PC-9 (cell line): ENCODE measurements around the gene KATNIP. TPM values are rescaled to one million over a fixed set of nuclear protein-coding genes. Genes with fewer than 3 reads are reported as not detected.

ENCODE experiments used
- BruUV-seq: library from RNA; stranded (reverse); fragments of 400-500 nt; replicated peaks from 2 replicates; lab custom pipeline; 2021; lab: Mats Ljungman, UMichigan
- CTCF ChIA-PET: fragments of 300-600 bp; sonication (Branson Sonifier 250); formaldehyde crosslinking; loops from one replicate; lab custom pipeline; 2022; ENCODE audit warnings: antibody characterized with exemption; lab: Charles Lee
- POLR2A ChIA-PET: fragments of 300-600 bp; sonication (Branson Sonifier 250); formaldehyde crosslinking; loops from one replicate; lab custom pipeline; 2022; ENCODE audit warnings: antibody characterized with exemption; ENCODE audit not compliant: unreplicated experiment; lab: Charles Lee
- DNase-seq, 2 experiments: peaks; one replicate each; pipeline versions ENCODE4 v3.0.0 to v3.0.0-alpha.2; 2015 to 2022; ENCODE audit warnings: mixed read lengths in 1 of 2
- H2AFZ ChIP-seq: fragments of 200-600 bp; sonication (generic); 2 replicates; pipeline ENCODE4 v1.8.1; 2017; ENCODE audit warnings: antibody characterized with exemption
- H3F3A ChIP-seq: fragments of 200-600 bp; sonication (generic); 2 replicates; pipeline ENCODE4 v1.8.1; 2017; ENCODE audit warnings: antibody characterized with exemption, mild to moderate bottlenecking, low read depth; ENCODE audit not compliant: insufficient read depth
- H3K27ac ChIP-seq: fragments of 200-600 bp; sonication (generic); 2 replicates; pipeline ENCODE4 v1.6.1; 2016; ENCODE audit warnings: mixed run types
- H3K27me3 ChIP-seq: fragments of 200-600 bp; sonication (generic); 2 replicates; pipeline ENCODE4 v1.6.1; 2016; ENCODE audit warnings: low read depth, mixed run types; ENCODE audit not compliant: insufficient read depth
- H3K36me3 ChIP-seq: fragments of 200-600 bp; sonication (generic); 2 replicates; pipeline ENCODE4 v1.6.1; 2016; ENCODE audit warnings: low read depth, mixed run types
- H3K4me1 ChIP-seq: fragments of 200-600 bp; sonication (generic); replicated peaks from 2 replicates; pipeline ENCODE4 v1.6.1; 2016; ENCODE audit warnings: mixed run types; ENCODE audit not compliant: insufficient read depth
- H3K4me2 ChIP-seq: fragments of 200-600 bp; sonication (generic); 2 replicates; pipeline ENCODE4 v1.6.1; 2017; ENCODE audit warnings: mixed run types
- H3K4me3 ChIP-seq: fragments of 200-600 bp; sonication (generic); 2 replicates; pipeline ENCODE4 v1.6.1; 2016; ENCODE audit warnings: mixed run types
- H3K79me2 ChIP-seq: fragments of 200-600 bp; sonication (generic); 2 replicates; pipeline ENCODE4 v1.6.1; 2017; ENCODE audit warnings: low read depth, mixed run types
- H3K9me2 ChIP-seq: fragments of 200-600 bp; sonication (generic); 2 replicates; pipeline ENCODE4 v1.8.1; 2017; ENCODE audit warnings: mild to moderate bottlenecking; ENCODE audit not compliant: insufficient read depth
- H3K9me3 ChIP-seq: fragments of 200-600 bp; sonication (generic); 2 replicates; pipeline ENCODE4 v1.8.1; 2016; ENCODE audit warnings: low read depth; ENCODE audit not compliant: insufficient read depth
- H4K20me1 ChIP-seq: fragments of 200-600 bp; sonication (generic); 2 replicates; pipeline ENCODE4 v1.8.1; 2017; ENCODE audit not compliant: insufficient read depth
- EZH2 ChIP-seq: fragments of 200-600 bp; sonication (generic); IDR thresholded peaks from 2 replicates; pipeline ENCODE4 v1.8.0; 2017; ENCODE audit warnings: antibody characterized with exemption, low read depth
- intact Hi-C: fragments of 100-400 bp; cut with micrococcal nuclease; formaldehyde crosslinking; loops from one replicate; pipeline ENCODE4 v1.10.0; 2022; ENCODE audit not compliant: unreplicated experiment
- total RNA-seq: library from RNA; stranded (reverse); gene quantifications from 2 replicates; pipeline ENCODE4 v1.2.3, GENCODE V29; 2021
- TF ChIP-seq, protein P1 (sequence below): fragments of 200-600 bp; sonication (generic); conservative IDR thresholded peaks from 2 replicates; pipeline ENCODE4 v1.6.1; 2017; ENCODE audit warnings: mixed run types, antibody characterized with exemption, mild to moderate bottlenecking, moderate library complexity

Gene KATNIP
- total RNA-seq, 1 experiment from 2014 or later, result 64.8 TPM

DNA sequence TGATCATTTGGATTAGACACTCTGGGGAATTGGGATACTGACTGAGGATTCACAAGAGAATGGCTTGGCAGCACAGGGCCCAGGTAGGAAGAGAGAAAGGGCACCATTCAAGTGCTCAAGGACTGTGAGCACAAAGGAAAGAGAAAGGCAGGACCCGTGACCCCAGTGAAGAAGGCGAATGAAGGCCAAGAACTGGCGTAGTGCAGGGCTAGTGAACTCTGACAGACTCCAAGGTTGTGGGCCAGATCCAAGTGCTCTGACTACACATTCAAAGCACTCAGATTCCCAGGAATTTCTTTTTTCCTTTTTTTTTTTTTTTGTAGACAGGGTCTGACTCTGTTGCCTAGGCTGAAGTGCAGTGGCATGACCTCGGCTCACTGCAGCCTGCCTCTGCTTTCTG lies 5.3 kb upstream of the KATNIP start:
- ChIA-PET POLR2A (no interaction called here), CTCF (no interaction called here)
- no peak for DNase-seq
- no peak overlapping the region for H2AFZ ChIP-seq
- BruUV-seq, result no TSS peak
- no peaks in the 10 kb centered on the region for H3F3A ChIP-seq
- no peaks in the 10 kb centered on the region for H3K27me3 ChIP-seq
- no peaks in the 10 kb centered on the region for H3K9me3 ChIP-seq
- H3K9me2 ChIP-seq, result no peaks in the 10 kb centered on the region
- TF ChIP-seq, protein P1, sequence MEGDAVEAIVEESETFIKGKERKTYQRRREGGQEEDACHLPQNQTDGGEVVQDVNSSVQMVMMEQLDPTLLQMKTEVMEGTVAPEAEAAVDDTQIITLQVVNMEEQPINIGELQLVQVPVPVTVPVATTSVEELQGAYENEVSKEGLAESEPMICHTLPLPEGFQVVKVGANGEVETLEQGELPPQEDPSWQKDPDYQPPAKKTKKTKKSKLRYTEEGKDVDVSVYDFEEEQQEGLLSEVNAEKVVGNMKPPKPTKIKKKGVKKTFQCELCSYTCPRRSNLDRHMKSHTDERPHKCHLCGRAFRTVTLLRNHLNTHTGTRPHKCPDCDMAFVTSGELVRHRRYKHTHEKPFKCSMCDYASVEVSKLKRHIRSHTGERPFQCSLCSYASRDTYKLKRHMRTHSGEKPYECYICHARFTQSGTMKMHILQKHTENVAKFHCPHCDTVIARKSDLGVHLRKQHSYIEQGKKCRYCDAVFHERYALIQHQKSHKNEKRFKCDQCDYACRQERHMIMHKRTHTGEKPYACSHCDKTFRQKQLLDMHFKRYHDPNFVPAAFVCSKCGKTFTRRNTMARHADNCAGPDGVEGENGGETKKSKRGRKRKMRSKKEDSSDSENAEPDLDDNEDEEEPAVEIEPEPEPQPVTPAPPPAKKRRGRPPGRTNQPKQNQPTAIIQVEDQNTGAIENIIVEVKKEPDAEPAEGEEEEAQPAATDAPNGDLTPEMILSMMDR, result no peak
- TF ChIP-seq EZH2, result no peak
- intact Hi-C loops, result no loop called here
- H3K4me1 ChIP-seq, result peaks cover 22% of the 10 kb centered on the region
- no peak overlapping the region for H3K27ac ChIP-seq
- no peak overlapping the region for H3K4me3 ChIP-seq
- H3K79me2 ChIP-seq, result peaks cover 30% of the 10 kb centered on the region
- H3K36me3 ChIP-seq, result peaks cover 27% of the 10 kb centered on the region
- peaks cover 38% of the 10 kb centered on the region for H4K20me1 ChIP-seq
- H3K4me2 ChIP-seq, result no peak overlapping the region

DNA sequence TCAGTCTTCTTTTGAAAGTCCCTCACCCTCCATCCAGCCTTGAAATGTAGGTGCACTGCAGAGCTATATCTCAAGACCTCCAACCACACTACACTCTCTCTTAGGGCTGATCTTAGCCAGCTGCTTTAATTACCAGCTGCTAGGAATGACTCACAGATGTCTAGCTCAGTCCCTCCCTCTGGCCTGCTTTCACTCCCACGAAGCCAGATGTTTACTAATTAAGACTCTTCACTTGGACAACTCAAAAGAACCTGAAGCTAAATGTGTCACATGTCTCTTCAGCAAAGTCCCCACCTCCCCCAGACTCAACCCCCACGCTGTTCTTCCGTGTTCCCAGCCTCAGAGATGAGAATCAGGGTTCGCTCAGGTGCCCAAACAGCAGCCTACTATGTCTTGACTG lies 2.8 kb upstream of the KATNIP start:
- no peak for TF ChIP-seq EZH2
- TF ChIP-seq, protein P1, result no peak
- Histone ChIP-seq H3F3A (no peaks in the 10 kb centered on the region), H3K4me1 (peaks cover 29% of the 10 kb centered on the region), H2AFZ (no peak overlapping the region), H3K4me2 (no peak overlapping the region), H3K79me2 (peaks cover 51% of the 10 kb centered on the region), H3K36me3 (0 out of 2 replicates have a peak, but pooled peaks cover 14% of the 10 kb centered on the region), H4K20me1 (peaks cover 38% of the 10 kb centered on the region), H3K9me3 (no peaks in the 10 kb centered on the region), H3K27ac (no peak overlapping the region), H3K27me3 (no peaks in the 10 kb centered on the region), H3K9me2 (no peaks in the 10 kb centered on the region), H3K4me3 (no peak overlapping the region)
- ChIA-PET POLR2A (no interaction called here), CTCF (no interaction called here)
- intact Hi-C loops, result no loop called here
- no TSS peak for BruUV-seq
- DNase-seq, result no peak

DNA sequence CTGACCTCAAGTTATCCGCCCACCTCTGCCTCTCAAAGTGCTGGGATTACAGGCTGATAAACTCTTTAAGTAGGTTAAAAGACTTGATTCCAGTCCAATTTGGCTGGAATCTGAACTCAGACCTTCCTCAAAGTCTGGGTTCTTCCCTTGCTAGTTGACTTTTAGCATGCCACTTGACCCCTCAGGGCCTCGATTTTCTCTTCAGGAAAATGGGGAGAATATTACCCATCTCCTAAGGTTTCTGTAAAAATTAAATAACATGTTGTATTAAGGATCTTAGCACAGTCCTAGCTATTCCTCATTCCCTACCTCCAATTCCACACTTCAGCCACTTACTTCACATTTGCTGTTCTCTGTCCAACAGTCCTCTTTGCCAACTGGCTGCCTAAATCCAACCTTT lies 2.1 kb upstream of the KATNIP start:
- Histone ChIP-seq H3K4me3 (peak overlapping the region; percentile 98; the same call in 1 of the 2 replicates), H3K79me2 (peaks cover 58% of the 10 kb centered on the region), H3K9me2 (no peaks in the 10 kb centered on the region), H3K27ac (no peak overlapping the region), H2AFZ (no peak overlapping the region), H3K36me3 (0 out of 2 replicates have a peak, but pooled peaks cover 14% of the 10 kb centered on the region), H4K20me1 (peaks cover 38% of the 10 kb centered on the region), H3K27me3 (no peaks in the 10 kb centered on the region), H3K9me3 (no peaks in the 10 kb centered on the region), H3K4me1 (peaks cover 29% of the 10 kb centered on the region), H3F3A (no peaks in the 10 kb centered on the region), H3K4me2 (peak overlapping the region; percentile 99)
- ChIA-PET POLR2A (no interaction called here), CTCF (no interaction called here)
- BruUV-seq, result no TSS peak
- intact Hi-C loops, result no loop called here
- TF ChIP-seq, protein P1, result no peak
- no peak for TF ChIP-seq EZH2
- DNase-seq, result no peak
